ENCODE data around the gene CALCOCO2. TPM values are rescaled to one million over a fixed set of nuclear protein-coding genes. Genes with fewer than 3 reads are reported as not detected.
A peak's percentile ranks its signal among the peaks of the same experiment; 100 is the strongest.

CALCOCO2 gene
- polyA plus RNA-seq, 2 of the 4 experiments (the other 2 are of a cell fraction), result 71.6 to 194 TPM

- no peak for TF ChIP-seq REST (IDR thresholded peaks at IDR 0.05)
- no peak for TF ChIP-seq NFE2L2 (conservative IDR thresholded peaks at IDR 0.05; ENCODE audit: low read length)
- peak; percentile 79 for TF ChIP-seq PBX3 (IDR thresholded peaks at IDR 0.05)
- TF ChIP-seq CEBPB (IDR thresholded peaks at IDR 0.05), result no peak
- TF ChIP-seq SMC3 (IDR thresholded peaks at IDR 0.05), result no peak; the same call in 1 of the 3 replicates
- TF ChIP-seq EHMT2 (IDR thresholded peaks at IDR 0.05; ENCODE audit: low read depth), result no peak
- no peak for TF ChIP-seq FOXS1 (CRISPR knock-in tag; IDR thresholded peaks at IDR 0.05)
- TF ChIP-seq HOXB13 (CRISPR knock-in tag; IDR thresholded peaks at IDR 0.05; ENCODE audit: low read depth), result 0 out of 2 replicates have a peak, but pooled peaks have one; percentile 43
- no peak for TF ChIP-seq POLR2AphosphoS2 (conservative IDR thresholded peaks at IDR 0.05; ENCODE audit: low read length)
- TF ChIP-seq ZSCAN20 (CRISPR knock-in tag; IDR thresholded peaks at IDR 0.05), result no peak
- no peak for TF ChIP-seq ZC3H11A (IDR thresholded peaks at IDR 0.05)
- TF ChIP-seq RARB (CRISPR knock-in tag; IDR thresholded peaks at IDR 0.05), result no peak
- no peak for TF ChIP-seq JUNB (IDR thresholded peaks at IDR 0.05)
- TF ChIP-seq FOSB (CRISPR knock-in tag; IDR thresholded peaks at IDR 0.05), result no peak; the same call in 1 of the 2 replicates
- no peak for TF ChIP-seq MAFK (IDR thresholded peaks at IDR 0.05; ENCODE audit: partially characterized antibody)
- TF ChIP-seq HDAC2 (IDR thresholded peaks at IDR 0.05), result no peak
- TF ChIP-seq KDM5A (IDR thresholded peaks at IDR 0.05), result no peak
- TF ChIP-seq RFX5 (IDR thresholded peaks at IDR 0.05), result peak; percentile 84; the same call in 1 of the 2 replicates
- TF ChIP-seq EP300 (IDR thresholded peaks at IDR 0.05), result 0 out of 5 replicates have a peak, but pooled peaks of 1 of the 2 experiments have one; percentile 4
- no peak for TF ChIP-seq HEYL (CRISPR knock-in tag; IDR thresholded peaks at IDR 0.05)
- TF ChIP-seq CHD2 (IDR thresholded peaks at IDR 0.05; ENCODE audit: low read length, partially characterized antibody), result no peak
- TF ChIP-seq CHD4 (IDR thresholded peaks at IDR 0.05; ENCODE audit: borderline replicate concordance), result no peak
- TF ChIP-seq JUN (IDR thresholded peaks at IDR 0.05), result peak; percentile 90 to 99
- no peak for TF ChIP-seq ATOH8 (CRISPR knock-in tag; IDR thresholded peaks at IDR 0.05; ENCODE audit: low read depth)
- TF ChIP-seq PHF8 (IDR thresholded peaks at IDR 0.05; ENCODE audit: borderline replicate concordance, low read depth), result peak; percentile 79; the same call in 1 of the 2 replicates
- TF ChIP-seq HMGXB4 (CRISPR knock-in tag; IDR thresholded peaks at IDR 0.05; ENCODE audit: borderline replicate concordance), result no peak; the same call in 1 of the 2 replicates
- no peak; the same call in 1 of the 2 replicates for TF ChIP-seq GATA3 (IDR thresholded peaks at IDR 0.05; ENCODE audit: borderline replicate concordance)
- peak; percentile 91 for TF ChIP-seq MAX (IDR thresholded peaks at IDR 0.05)
- TF ChIP-seq TP53 (CRISPR knock-in tag; IDR thresholded peaks at IDR 0.05), result no peak
- TF ChIP-seq ESRRA (IDR thresholded peaks at IDR 0.05; ENCODE audit: borderline replicate concordance, low read length), result no peak
- no peak for TF ChIP-seq ELK1 (IDR thresholded peaks at IDR 0.05; ENCODE audit: low read depth, low read length)
- TF ChIP-seq NR3C1 (IDR thresholded peaks at IDR 0.05), result no peak
- TF ChIP-seq TFCP2L1 (CRISPR knock-in tag; IDR thresholded peaks at IDR 0.05), result no peak
- no peak for TF ChIP-seq FOSL2 (IDR thresholded peaks at IDR 0.05)
- TF ChIP-seq FOSL2 (CRISPR knock-in tag; IDR thresholded peaks at IDR 0.05), result no peak
- 0 out of 2 replicates have a peak, but pooled peaks have one; percentile 64 for TF ChIP-seq MYC (IDR thresholded peaks at IDR 0.05; ENCODE audit: borderline replicate concordance, low read length)
Measured at GRCh38 chr17:48908047-48908843, 77.4 kb downstream of the CALCOCO2 start, which contains the start of gene UBE2Z (continued).

All from A549 (cell line).